SK-N-MC (cell line): ENCODE data around the gene HS6ST1.

ENCODE experiments used
- DNase-seq: peaks from one replicate; pipeline ENCODE4 v3.0.0-alpha.2; 2011; ENCODE audit warnings: low read depth, low spot score
- H3K27ac ChIP-seq: fragments of 200-600 bp; sonication (generic); 2 replicates; pipeline ENCODE4 v1.5.1; 2016; ENCODE audit warnings: mixed run types
- H3K36me3 ChIP-seq: fragments of 200-600 bp; sonication (generic); 2 replicates; pipeline ENCODE4 v1.6.1; 2017; ENCODE audit warnings: antibody characterized with exemption, low read length, mixed read lengths; ENCODE audit not compliant: insufficient read depth
- H3K4me3 ChIP-seq: fragments of 200-600 bp; sonication (generic); 2 replicates; pipeline ENCODE4 v1.5.1; 2016
- H3K9ac ChIP-seq: fragments of 200-600 bp; sonication (generic); 2 replicates; pipeline ENCODE4 v1.8.0; 2017; ENCODE audit warnings: mixed run types, mixed read lengths; ENCODE audit not compliant: insufficient read length
- H3K9me3 ChIP-seq: fragments of 200-600 bp; sonication (generic); 2 replicates; pipeline ENCODE4 v1.6.1; 2017; ENCODE audit warnings: low read depth, mild to moderate bottlenecking, antibody characterized with exemption, low read length, moderate library complexity, mixed read lengths
- EZH2 ChIP-seq: fragments of 200-600 bp; sonication (generic); IDR thresholded peaks from one replicate; pipeline ENCODE4 v1.6.1; 2017; ENCODE audit warnings: antibody characterized with exemption
- FOXP2 ChIP-seq: optimal IDR thresholded peaks from 2 replicates; pipeline ENCODE3; 2011; ENCODE audit warnings: mild to moderate bottlenecking, moderate library complexity; ENCODE audit not compliant: insufficient read depth; ENCODE audit errors: extremely low read length, control extremely low read depth
- POLR2AphosphoS5 ChIP-seq: IDR thresholded peaks from 2 replicates; pipeline ENCODE4 v1.6.1; 2012; ENCODE audit warnings: mild to moderate bottlenecking, low read depth, low read length, borderline replicate concordance

HS6ST1 gene

DNA sequence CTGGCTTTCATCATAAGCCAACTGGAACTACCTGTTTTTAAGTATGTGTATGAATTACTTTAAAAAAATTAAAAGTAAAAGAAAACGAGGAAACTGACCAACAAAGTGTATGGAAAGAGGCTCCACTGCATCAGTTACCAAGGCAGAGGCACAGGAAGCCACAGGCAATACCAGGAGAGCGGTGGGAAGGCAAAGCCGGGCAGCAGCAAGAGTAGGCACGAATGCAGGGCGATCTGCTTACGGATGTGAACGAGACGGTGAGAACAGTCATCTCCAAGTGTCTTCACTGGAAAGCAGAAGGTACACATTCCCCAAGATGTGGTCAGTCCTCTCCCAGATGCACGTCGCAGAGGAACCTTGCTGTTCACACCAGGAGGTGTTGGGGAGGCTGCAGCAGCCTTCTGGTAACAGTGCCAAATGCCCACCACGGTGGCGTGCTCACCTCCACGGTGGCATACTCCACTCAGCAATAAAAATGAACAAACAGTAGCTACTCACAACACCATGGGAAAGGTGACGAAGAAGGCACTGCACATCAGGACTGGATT lies 43.1 kb downstream of the HS6ST1 start:
- no peak for TF ChIP-seq FOXP2
- TF ChIP-seq EZH2 = no peak
- TF ChIP-seq POLR2AphosphoS5 = no peak
- H3K27ac ChIP-seq = no peak overlapping the region
- no peak overlapping the region for H3K9ac ChIP-seq
- no peak for DNase-seq
- no peak overlapping the region for H3K4me3 ChIP-seq
- no peaks in the 10 kb centered on the region for H3K9me3 ChIP-seq
- H3K36me3 ChIP-seq = peaks cover 29% of the 10 kb centered on the region

DNA sequence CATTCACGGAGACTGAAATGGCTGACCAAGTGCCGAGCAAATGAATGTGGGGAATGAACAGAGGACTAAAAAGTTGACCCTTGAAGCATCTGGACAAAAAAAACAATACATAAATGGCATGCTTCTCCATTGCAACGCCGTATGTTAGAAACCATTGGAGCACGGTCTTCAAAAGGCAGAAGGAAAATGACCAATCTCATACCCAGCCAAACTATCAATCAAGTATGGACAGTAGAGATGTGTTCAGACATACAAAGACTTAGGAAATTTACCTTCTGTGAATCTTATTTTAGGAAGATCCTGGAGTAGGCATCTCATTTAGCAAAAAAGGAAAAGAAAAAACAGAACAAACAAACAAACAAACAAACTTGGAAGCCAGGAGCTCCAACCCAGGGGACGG lies 44.5 kb downstream of the HS6ST1 start:
- TF ChIP-seq FOXP2 (no peak), EZH2 (no peak), POLR2AphosphoS5 (no peak)
- Histone ChIP-seq H3K9ac (no peak overlapping the region), H3K9me3 (no peaks in the 10 kb centered on the region), H3K27ac (no peak overlapping the region), H3K4me3 (no peak overlapping the region), H3K36me3 (peaks cover 29% of the 10 kb centered on the region)
- no peak for DNase-seq

DNA sequence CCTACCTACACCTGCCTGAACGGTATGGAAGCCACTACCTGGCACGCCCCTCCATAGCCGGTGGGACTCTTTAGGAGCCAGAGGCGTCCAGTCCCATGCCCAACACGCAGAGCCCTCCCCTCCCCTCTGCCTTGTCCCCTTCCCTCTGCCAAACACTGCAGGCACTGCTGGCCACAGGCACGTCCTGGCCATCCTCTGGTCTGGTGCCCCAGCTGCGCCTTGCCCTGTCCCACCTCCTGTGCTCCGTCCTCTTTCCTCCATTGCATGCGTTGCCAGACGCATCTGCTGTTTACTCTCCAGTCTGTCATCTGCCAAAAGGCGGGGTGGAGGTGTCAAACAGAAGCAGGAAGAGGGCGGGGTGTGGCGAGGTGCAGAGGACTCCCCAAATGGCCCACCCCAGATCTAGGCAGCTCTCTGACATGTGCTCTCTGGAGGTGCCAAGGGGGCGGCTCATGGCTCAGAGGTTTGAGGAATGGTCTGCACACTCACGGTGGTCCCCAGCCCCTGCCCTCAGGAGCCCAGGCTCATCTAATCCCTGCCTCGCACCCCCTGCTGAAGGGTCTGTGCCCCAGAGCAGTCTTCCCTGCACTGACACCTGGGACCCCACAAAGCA lies 45.1 kb downstream of the HS6ST1 start:
- no peak overlapping the region for H3K27ac ChIP-seq
- H3K36me3 ChIP-seq = peaks cover 29% of the 10 kb centered on the region
- no peak for DNase-seq
- H3K9me3 ChIP-seq = no peaks in the 10 kb centered on the region
- H3K9ac ChIP-seq = no peak overlapping the region
- no peak overlapping the region for H3K4me3 ChIP-seq
- no peak for TF ChIP-seq EZH2
- no peak for TF ChIP-seq POLR2AphosphoS5
- TF ChIP-seq FOXP2 = no peak

DNA sequence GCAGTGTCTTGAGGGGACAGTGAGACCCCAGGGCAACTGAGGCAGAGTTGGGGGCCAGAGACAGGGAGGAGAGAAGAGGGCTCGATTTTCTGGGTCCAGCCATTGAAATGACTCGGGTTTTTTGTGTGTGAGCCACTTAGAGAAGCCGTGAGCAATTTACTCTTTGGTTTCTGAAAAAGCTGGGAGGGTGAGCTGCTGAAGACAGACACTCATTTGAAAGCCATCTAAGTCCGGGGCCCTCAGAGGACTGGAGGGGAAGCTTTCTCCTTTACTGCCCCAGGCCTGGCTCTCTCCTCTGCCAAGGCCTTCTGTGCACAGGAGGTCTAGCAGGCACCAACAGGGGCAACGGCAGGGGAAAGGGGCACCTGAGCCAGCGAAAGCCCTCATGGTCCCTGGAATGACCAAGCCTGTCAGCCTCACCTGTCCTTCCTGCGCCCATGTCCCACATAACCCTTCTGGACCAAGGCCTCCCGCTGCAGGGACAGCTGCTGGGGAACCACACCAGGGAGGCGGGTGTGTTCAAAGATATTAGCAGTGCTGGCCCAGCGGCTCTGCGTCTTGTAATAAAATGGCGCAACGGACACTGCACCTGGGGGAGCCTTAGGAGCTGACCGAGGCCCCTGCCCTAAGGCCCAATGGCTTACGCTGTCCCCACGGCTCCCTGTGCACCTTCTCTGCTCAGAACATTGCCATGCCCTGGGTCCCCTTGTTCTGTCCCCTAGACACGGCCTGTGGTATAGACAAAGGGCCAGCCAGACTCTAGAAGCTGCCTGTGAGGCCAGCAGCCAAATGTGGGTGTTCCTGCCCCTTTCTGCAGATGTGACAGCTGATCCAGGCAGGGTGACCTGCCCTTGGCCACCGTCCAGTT lies 45.8 kb downstream of the HS6ST1 start:
- TF ChIP-seq POLR2AphosphoS5 (no peak), FOXP2 (no peak)
- Histone ChIP-seq H3K9ac (no peak overlapping the region), H3K36me3 (peaks cover 29% of the 10 kb centered on the region), H3K4me3 (no peak overlapping the region), H3K27ac (no peak overlapping the region), H3K9me3 (no peaks in the 10 kb centered on the region)
- DNase-seq = no peak

DNA sequence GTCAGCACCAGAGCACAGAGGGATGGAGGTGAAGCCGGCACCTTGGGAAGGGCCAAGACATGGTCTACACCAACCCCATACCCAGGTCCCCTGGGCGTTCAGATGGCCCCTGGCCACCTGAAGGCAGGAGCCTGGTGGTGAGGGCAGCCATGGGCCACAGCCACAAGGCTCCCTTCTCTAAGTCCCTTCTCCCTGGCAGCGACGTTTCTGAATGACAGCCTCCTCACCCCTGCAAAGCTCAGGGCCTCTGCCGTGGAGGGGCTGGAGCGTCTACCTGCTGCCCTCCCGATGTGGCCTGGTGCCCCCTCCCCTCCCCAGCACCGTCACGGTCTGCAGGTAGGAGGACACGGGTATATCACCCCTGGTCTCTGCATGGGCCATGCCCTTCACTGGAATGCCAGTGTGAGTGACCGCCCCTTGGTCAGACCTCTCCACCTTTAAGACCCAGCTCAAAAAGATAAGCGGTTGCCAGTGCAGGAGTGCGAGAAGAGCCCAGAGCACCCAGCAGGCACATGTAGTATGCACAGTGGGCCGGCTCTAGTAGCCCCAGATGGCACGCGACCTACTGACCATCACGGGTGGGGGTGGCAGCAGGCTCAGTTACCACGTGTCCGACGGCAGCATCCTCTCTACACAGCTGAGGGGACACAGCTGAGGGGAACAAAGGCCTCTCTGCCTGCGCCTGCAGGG lies 46.6 kb downstream of the HS6ST1 start:
- H3K36me3 ChIP-seq = peaks cover 26% of the 10 kb centered on the region
- H3K9me3 ChIP-seq = no peaks in the 10 kb centered on the region
- no peak overlapping the region for H3K9ac ChIP-seq
- no peak overlapping the region for H3K27ac ChIP-seq
- TF ChIP-seq EZH2 (no peak), FOXP2 (no peak), POLR2AphosphoS5 (no peak)
- no peak for DNase-seq
- no peak overlapping the region for H3K4me3 ChIP-seq

DNA sequence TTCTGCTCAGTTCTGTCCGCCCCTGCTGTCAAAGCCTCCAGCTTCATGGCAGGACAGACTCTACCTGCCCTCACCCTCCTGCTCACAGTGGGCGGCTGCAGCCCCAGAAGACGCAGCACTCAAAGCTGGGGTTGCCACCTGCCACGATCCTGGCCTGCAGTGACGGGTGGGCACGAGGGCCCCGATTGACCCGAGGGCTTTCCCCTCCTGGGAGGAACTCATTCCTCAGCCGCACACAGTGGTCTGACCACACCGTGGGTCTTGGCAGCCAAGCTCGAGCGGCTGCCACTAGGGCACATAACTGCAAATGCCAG lies 47.1 kb downstream of the HS6ST1 start:
- no peak for DNase-seq
- TF ChIP-seq POLR2AphosphoS5 = no peak
- no peak for TF ChIP-seq FOXP2
- no peak for TF ChIP-seq EZH2
- Histone ChIP-seq H3K36me3 (peaks cover 24% of the 10 kb centered on the region), H3K9ac (no peak overlapping the region), H3K4me3 (no peak overlapping the region), H3K27ac (no peak overlapping the region), H3K9me3 (no peaks in the 10 kb centered on the region)

DNA sequence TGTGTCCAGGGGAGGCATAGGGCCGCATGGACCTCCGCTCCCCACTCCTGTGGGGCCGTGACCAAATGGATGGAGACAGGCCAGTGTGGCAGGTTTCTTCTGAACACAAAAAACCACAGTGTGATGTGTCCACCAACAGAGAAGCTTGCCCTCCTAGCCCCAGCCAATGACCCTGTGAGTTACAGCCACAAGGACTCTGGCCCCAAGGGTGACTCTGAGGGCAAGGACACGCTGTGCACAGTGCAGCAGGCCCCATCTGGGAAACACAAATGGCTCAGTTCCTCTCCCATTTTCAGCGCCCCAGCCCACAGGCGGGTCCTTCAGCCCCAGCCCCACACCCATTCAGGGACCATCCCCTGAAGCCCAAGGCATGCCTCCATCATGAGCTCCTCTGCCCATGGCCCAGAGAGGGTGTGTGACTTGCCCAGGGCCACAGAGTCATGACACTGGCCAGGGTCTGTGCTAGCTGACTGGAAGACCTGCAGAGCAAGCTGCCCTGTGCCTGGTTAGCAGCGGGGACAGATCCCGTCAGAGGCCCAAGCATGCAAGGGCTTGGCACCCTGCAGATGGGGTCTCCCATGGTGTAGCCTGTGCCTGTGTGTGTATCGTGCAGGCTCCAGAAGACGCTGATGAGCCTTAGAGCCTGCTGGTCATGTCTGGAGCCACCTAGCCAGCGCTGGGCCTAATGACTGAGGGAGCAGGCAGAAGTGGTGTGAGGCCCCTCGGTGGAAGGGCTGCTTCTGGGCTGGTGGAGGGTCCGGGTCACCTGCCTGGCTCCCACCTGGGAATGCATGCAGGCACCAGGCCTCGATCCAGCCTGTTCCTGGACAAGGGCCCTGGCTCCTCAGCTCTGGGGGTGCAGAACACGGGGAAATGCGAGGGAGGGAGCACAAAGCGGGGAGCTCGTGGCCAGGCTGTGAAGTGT lies 47.7 kb downstream of the HS6ST1 start:
- Histone ChIP-seq H3K27ac (no peak overlapping the region), H3K36me3 (peaks cover 18% of the 10 kb centered on the region), H3K9me3 (no peaks in the 10 kb centered on the region), H3K9ac (no peak overlapping the region), H3K4me3 (no peak overlapping the region)
- no peak for DNase-seq
- TF ChIP-seq FOXP2 (no peak), EZH2 (no peak), POLR2AphosphoS5 (no peak)

DNA sequence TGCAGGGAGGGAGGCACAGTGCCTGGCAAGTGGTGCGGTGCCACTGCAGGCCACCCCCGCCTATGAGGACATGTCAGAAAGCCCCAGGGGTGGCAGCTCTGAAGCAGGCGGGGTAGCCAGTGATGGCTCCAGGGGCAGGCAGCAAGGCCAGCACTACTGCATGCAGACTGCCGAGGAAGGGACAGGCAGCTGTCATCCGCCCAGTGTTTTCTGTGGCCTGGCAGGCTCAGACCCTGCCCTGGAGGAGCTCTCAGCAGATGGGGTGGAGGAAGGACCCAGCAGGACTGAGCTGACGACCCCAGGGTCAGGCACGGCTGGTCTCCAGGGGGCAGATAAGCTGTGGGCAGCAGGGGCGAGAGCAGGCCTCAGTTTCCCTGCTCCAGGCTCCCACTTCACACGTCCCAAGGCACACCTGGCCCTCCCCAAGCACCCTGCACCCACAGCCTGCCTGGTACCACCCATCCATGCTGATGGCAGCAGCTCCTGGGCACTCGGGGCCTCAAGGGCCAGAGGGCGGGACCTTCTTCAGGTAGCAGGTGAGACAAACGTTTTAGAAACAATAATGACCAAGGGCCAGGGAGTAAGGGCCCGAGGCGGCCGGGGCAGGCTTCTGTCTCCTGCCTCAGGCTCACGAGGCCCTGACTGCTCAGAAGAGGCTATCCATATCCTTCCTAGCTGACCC lies 48.5 kb downstream of the HS6ST1 start:
- TF ChIP-seq FOXP2 (no peak), POLR2AphosphoS5 (no peak), EZH2 (no peak)

More for the DNA sequence above, 48.5 kb downstream of the HS6ST1 start:
- H3K9me3 ChIP-seq = no peaks in the 10 kb centered on the region
- H3K27ac ChIP-seq = no peak overlapping the region
- no peak for DNase-seq
- no peak overlapping the region for H3K9ac ChIP-seq
- H3K36me3 ChIP-seq = peaks cover 10% of the 10 kb centered on the region
- H3K4me3 ChIP-seq = no peak overlapping the region
